HepG2 (cell line): ENCODE results near the gene TMEM209. TPM values are rescaled to one million over a fixed set of nuclear protein-coding genes. Genes with fewer than 3 reads are reported as not detected.

Source experiments
- ATAC-seq: fragments of 200-7000 bp; cut with Tn5 transposase; 3 replicates; pipeline ENCODE4 v1.9.1; 2020; ENCODE audit warnings: mild to moderate bottlenecking, moderate library complexity
- BruUV-seq: library from RNA; stranded (reverse); fragments of 400-500 nt; replicated peaks from 2 replicates; lab custom pipeline; 2021; lab: Mats Ljungman, UMichigan
- CTCF ChIA-PET: fragments of 300-600 bp; formaldehyde crosslinking; extraction: SDS; loops from one replicate; lab custom pipeline; 2021; ENCODE audit warnings: low total read pairs, inconsistent platforms, low intra/inter-chr PET ratio; lab: Yijun Ruan, JAX
- POLR2A ChIA-PET: fragments of 350-600 bp; sonication (Branson Sonifier 250); formaldehyde crosslinking; loops from one replicate; lab custom pipeline; 2020; ENCODE audit warnings: antibody characterized with exemption, inconsistent platforms; lab: Yijun Ruan, JAX
- DNase-seq: peaks from one replicate; pipeline ENCODE4 v3.0.0-alpha.2; 2015; ENCODE audit warnings: low spot score
- FAIRE-seq: peaks from 3 replicates; lab custom pipeline; 2011; peaks lifted over from hg19 to GRCh38; lab: Jason Lieb, UNC
- H2AFZ ChIP-seq: one replicate; pipeline ENCODE4 v1.6.1; 2011; ENCODE audit warnings: low read length, inconsistent platforms
- H3K27ac ChIP-seq: fragments of 300-600 bp; 3 replicates; pipeline ENCODE4 v1.8.0; 2011; ENCODE audit warnings: mixed run types, mild to moderate bottlenecking, mixed read lengths, low read length, inconsistent platforms; ENCODE audit not compliant: insufficient read depth; ENCODE audit errors: extremely low read length
- H3K27me3 ChIP-seq, 2 experiments: fragments of 200-600 bp in 1 of 2; 2 replicates in 1 of 2; 3 replicates in 1 of 2; pipeline versions ENCODE4 v1.6.0 to v1.8.0; 2011; ENCODE audit warnings: low read length in 2 of 2, mild to moderate bottlenecking in 2 of 2, moderate library complexity in 2 of 2, inconsistent platforms in 1 of 2; ENCODE audit not compliant: insufficient read depth in 2 of 2, control insufficient read depth in 1 of 2
- H3K36me3 ChIP-seq, 2 experiments: fragments of 200-600 bp in 1 of 2; replicated peaks in 1 of 2; 2 replicates in 1 of 2; 3 replicates in 1 of 2; pipeline versions ENCODE4 v1.5.1 to v1.8.0; 2011; ENCODE audit warnings: low read length in 2 of 2, inconsistent platforms in 1 of 2; ENCODE audit not compliant: insufficient read depth in 2 of 2, control insufficient read depth in 1 of 2
- H3K4me1 ChIP-seq: 2 replicates; pipeline ENCODE4 v1.5.1; 2012; ENCODE audit warnings: low read length, inconsistent platforms; ENCODE audit not compliant: insufficient read depth
- H3K4me2 ChIP-seq: 2 replicates; pipeline ENCODE4 v1.6.0; 2011; ENCODE audit warnings: low read depth, low read length, inconsistent platforms
- H3K4me3 ChIP-seq, 3 experiments: fragments of 200-600 bp in 1 of 3; sonication (generic), shearing (Covaris generic) in 1 of 3; replicated peaks in 1 of 3; 2 replicates each; pipeline ENCODE4 v1.5.1; 2011 to 2016; ENCODE audit warnings: low read length in 3 of 3, inconsistent platforms in 2 of 3, low read depth in 2 of 3, mild to moderate bottlenecking in 2 of 3, control low read depth in 1 of 3, mixed read lengths in 1 of 3; ENCODE audit not compliant: insufficient read depth in 1 of 3
- H3K79me2 ChIP-seq: one replicate; pipeline ENCODE4 v1.6.1; 2011; ENCODE audit warnings: low read length, inconsistent platforms; ENCODE audit not compliant: insufficient read depth
- H3K9ac ChIP-seq: 2 replicates; pipeline ENCODE4 v1.6.0; 2011; ENCODE audit warnings: mild to moderate bottlenecking, low read depth, low read length, inconsistent platforms; ENCODE audit not compliant: insufficient read depth
- H3K9me3 ChIP-seq: 2 replicates; pipeline ENCODE4 v1.5.1; 2012; ENCODE audit warnings: mild to moderate bottlenecking, low read length
- H4K20me1 ChIP-seq: 2 replicates; pipeline ENCODE4 v1.6.0; 2011; ENCODE audit warnings: inconsistent platforms, mild to moderate bottlenecking, low read length, moderate library complexity; ENCODE audit not compliant: insufficient read depth
- POGZ ChIP-seq: sonication (generic); formaldehyde crosslinking; IDR thresholded peaks from 2 replicates; pipeline ENCODE4 v1.4.0; 2020; ENCODE audit warnings: mild to moderate bottlenecking, missing genetic modification reagents
- RAD51 ChIP-seq: fragments of 450-650 bp; IDR thresholded peaks from 2 replicates; pipeline ENCODE4 v1.6.1; 2016; ENCODE audit warnings: borderline replicate concordance
- SP140L ChIP-seq: sonication (generic); formaldehyde crosslinking; IDR thresholded peaks from 2 replicates; pipeline ENCODE4 v1.4.0; 2020; ENCODE audit warnings: missing genetic modification reagents, borderline replicate concordance
- ZNF136 ChIP-seq: sonication (generic); formaldehyde crosslinking; IDR thresholded peaks from 2 replicates; pipeline ENCODE4 v1.8.1; 2022; ENCODE audit warnings: low read depth, mild to moderate bottlenecking, moderate library complexity, missing genetic modification reagents
- WGBS: methylation state at CpG from one replicate; pipeline ENCODE4 v1.1.6; 2017; ENCODE audit warnings: low lambda C conversion rate; 5-methylcytosine and 5-hydroxymethylcytosine counted together
- in situ Hi-C: cut with HindIII; loops from 2 replicates; pipeline ENCODE4 v1.10.0; 2017; ENCODE audit warnings: low pct_unique_long_range_greater_than_20kb; ENCODE audit not compliant: extremely low pct_ligation_motif_present
- intact Hi-C: fragments of 100-400 bp; cut with micrococcal nuclease; formaldehyde crosslinking; loops from one replicate; pipeline ENCODE4 v1.10.0; 2022; ENCODE audit not compliant: unreplicated experiment
- polyA plus RNA-seq, 8 experiments: library from polyadenylated mRNA; depleted of rRNA in 3 of 8; stranded (reverse) in 7 of 8; unstranded in 1 of 8; fragments of >200 nt; fragmentation: Illumina TruSeq in 4 of 8; extraction: Trizol in 4 of 8; gene quantifications; 2 replicates each; pipeline versions ENCODE4 v1.2.1 to v1.2.3, GENCODE V29; 2011 to 2016; ENCODE audit warnings: low read depth in 4 of 8, missing spikeins in 1 of 8, mixed read lengths in 1 of 8; ENCODE audit not compliant: insufficient read depth in 1 of 8
- total RNA-seq, 5 experiments: library from RNA; depleted of rRNA; stranded (reverse); fragments of >200 nt; fragmentation: Illumina TruSeq; extraction: Trizol; gene quantifications; 2 replicates each; pipeline ENCODE4 v1.2.3, GENCODE V29; 2016; ENCODE audit warnings: low read depth in 1 of 5
- TF ChIP-seq, protein P1 (sequence below): sonication (generic); formaldehyde crosslinking; IDR thresholded peaks from 2 replicates; pipeline ENCODE4 v1.4.0; 2020; ENCODE audit warnings: missing genetic modification reagents

Gene TMEM209
- total and polyA plus RNA-seq, 2 of the 13 experiments (the other 11 are each of a cell fraction or from before 2014, with no cell fraction given), result 14.5 to 15.6 TPM

DNA sequence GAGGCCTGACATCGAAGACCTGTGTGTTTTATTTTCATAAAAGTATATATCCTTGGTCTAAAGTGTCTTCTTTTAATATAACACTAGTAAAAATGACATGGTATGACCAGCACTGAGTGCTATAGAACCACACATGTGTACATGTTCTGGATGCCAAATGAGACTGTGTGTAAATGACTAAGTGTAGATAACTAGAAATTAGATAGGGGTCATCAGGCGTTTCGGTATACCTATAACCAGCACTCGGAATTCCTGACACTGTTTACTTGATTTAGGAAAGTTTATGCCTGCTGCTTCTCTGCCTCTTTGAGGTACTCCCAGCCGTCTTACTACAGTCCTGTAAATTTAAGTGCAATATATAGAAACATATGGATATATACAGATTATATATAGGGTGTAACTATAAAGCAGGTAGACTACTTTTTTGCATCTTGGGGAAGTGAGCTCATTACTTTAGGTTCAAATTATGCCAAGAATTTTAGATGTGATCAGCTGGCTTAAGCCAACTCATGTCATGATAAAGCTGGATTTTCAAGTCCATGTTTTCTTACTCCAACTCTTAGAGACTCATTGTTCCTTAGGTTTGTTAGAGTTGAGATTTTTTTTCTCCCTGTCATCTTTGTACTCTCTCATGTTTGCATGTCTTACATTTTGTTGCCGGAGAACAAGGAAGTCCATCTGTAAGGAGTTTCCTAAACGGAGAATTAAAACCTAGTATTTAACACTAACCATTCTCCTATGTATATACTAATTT, 72.0 kb downstream of the TMEM209 start:
- intact Hi-C loops, result no loop called here
- CTCF ChIA-PET, result no interaction called here
- no peak for FAIRE-seq

More for the DNA sequence above, 72.0 kb downstream of the TMEM209 start:
- WGBS, result 94% methylated on average over 7 of the region's 7 CpGs
- H3K27me3 ChIP-seq, result no peaks in the 10 kb centered on the region
- POLR2A ChIA-PET, result no interaction called here
- no peaks in the 10 kb centered on the region for H4K20me1 ChIP-seq
- no peak overlapping the region for H3K4me2 ChIP-seq
- no peak overlapping the region for H3K27ac ChIP-seq
- TF ChIP-seq, protein P1, sequence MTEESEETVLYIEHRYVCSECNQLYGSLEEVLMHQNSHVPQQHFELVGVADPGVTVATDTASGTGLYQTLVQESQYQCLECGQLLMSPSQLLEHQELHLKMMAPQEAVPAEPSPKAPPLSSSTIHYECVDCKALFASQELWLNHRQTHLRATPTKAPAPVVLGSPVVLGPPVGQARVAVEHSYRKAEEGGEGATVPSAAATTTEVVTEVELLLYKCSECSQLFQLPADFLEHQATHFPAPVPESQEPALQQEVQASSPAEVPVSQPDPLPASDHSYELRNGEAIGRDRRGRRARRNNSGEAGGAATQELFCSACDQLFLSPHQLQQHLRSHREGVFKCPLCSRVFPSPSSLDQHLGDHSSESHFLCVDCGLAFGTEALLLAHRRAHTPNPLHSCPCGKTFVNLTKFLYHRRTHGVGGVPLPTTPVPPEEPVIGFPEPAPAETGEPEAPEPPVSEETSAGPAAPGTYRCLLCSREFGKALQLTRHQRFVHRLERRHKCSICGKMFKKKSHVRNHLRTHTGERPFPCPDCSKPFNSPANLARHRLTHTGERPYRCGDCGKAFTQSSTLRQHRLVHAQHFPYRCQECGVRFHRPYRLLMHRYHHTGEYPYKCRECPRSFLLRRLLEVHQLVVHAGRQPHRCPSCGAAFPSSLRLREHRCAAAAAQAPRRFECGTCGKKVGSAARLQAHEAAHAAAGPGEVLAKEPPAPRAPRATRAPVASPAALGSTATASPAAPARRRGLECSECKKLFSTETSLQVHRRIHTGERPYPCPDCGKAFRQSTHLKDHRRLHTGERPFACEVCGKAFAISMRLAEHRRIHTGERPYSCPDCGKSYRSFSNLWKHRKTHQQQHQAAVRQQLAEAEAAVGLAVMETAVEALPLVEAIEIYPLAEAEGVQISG, result no peak
- TF ChIP-seq SP140L (CRISPR knock-in tag) (no peak), ZNF136 (CRISPR knock-in tag) (no peak), POGZ (CRISPR knock-in tag) (no peak), RAD51 (no peak)
- TF ChIP-seq, all 625 proteins: peak for 0
- Histone ChIP-seq H3K36me3 (peaks cover 6 to 42% of the 10 kb centered on the region in 2 experiments; a peak in 3 of 5 replicates), H2AFZ (no peak overlapping the region), H3K4me1 (no peaks in the 10 kb centered on the region), H3K9me3 (no peaks in the 10 kb centered on the region), H3K9ac (no peak overlapping the region), H3K79me2 (no peaks in the 10 kb centered on the region), H3K4me3 (no peak overlapping the region)
- no peak for ATAC-seq
- no peak for DNase-seq
- in situ Hi-C loops, result no loop called here
- no TSS peak for BruUV-seq
